ENCODE results near the gene PICALM. TPM values are rescaled to one million over a fixed set of nuclear protein-coding genes. Genes with fewer than 3 reads are reported as not detected.

PICALM gene
- total and polyA plus RNA-seq, 2 of the 8 experiments (the other 6 are each of a cell fraction or from before 2014, with no cell fraction given) = 69.4 to 71.3 TPM

DNA sequence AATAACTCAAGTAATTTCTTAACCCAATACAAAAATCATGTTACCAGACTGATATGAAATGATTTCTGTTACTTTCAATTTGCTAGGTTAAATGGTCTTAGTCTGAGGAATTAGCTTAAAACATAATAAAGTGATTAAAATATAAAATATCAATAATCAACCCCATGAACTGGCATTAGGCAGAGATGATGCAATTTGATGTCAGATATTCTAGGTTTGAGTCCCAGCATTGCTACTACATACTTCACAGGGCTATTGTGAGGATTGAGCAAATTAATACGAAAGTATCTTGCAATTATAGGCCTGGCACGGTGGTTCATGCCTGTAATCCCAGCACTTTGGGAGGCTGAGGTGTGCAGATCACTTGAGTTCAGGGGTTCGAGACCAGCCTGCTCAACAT is 66.5 kb downstream of the PICALM start:
- peaks cover 0 to 2% of the 10 kb centered on the region in 2 experiments for H4K20me1 ChIP-seq (replicated peaks in 1 of 2; ENCODE audit: control insufficient read depth in 1 of 2, insufficient read depth in 2 of 2, low read length in 2 of 2)
- WGBS, 2 experiments (ENCODE audit: extremely low coverage in 1 of 2, insufficient coverage in 1 of 2, insufficient read length in 1 of 2, insufficient replicate concordance in 2 of 2, low coverage in 1 of 2, low lambda C conversion rate in 2 of 2, missing lambda C conversion rate in 1 of 2) = 96% methylated on average over 3 of the region's 3 CpGs; no CpG with 5 or more reads in 1 of the 2 experiments
- TF ChIP-seq RAD21 (IDR thresholded peaks at IDR 0.05 in 1 of 2, conservative IDR thresholded peaks at IDR 0.05 in 1 of 2; ENCODE audit: low read depth in 2 of 2, low read length in 2 of 2) (no peak), TBP (IDR thresholded peaks at IDR 0.05; ENCODE audit: low read depth, low read length) (no peak), HDAC6 (IDR thresholded peaks at IDR 0.05; ENCODE audit: low read depth, low read length) (no peak), SRF (IDR thresholded peaks at IDR 0.05; ENCODE audit: low read depth, low read length) (no peak), RFX5 (IDR thresholded peaks at IDR 0.05; ENCODE audit: borderline replicate concordance, low read depth, low read length) (no peak), GABPA (IDR thresholded peaks at IDR 0.05; ENCODE audit: borderline replicate concordance, insufficient read depth, low read length) (no peak), POU5F1 (IDR thresholded peaks at IDR 0.05; ENCODE audit: low read depth, low read length) (no peak), BRCA1 (IDR thresholded peaks at IDR 0.05; ENCODE audit: low read depth, low read length) (no peak), GTF2F1 (IDR thresholded peaks at IDR 0.05; ENCODE audit: borderline replicate concordance, low read depth, low read length) (no peak), CHD2 (IDR thresholded peaks at IDR 0.05; ENCODE audit: low read length) (no peak), CBX5 (IDR thresholded peaks at IDR 0.05; ENCODE audit: low read depth, low read length) (no peak), KDM5A (IDR thresholded peaks at IDR 0.05; ENCODE audit: low read length) (no peak), TAF7 (optimal IDR thresholded peaks at IDR 0.05; ENCODE audit: borderline replicate concordance, low read depth, low read length) (no peak), JUN (IDR thresholded peaks at IDR 0.05; ENCODE audit: low read depth, low read length) (no peak), TAF1 (IDR thresholded peaks at IDR 0.05; ENCODE audit: low read depth, low read length) (no peak)
- TF ChIP-seq, protein P1, sequence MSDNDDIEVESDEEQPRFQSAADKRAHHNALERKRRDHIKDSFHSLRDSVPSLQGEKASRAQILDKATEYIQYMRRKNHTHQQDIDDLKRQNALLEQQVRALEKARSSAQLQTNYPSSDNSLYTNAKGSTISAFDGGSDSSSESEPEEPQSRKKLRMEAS (IDR thresholded peaks at IDR 0.05) = no peak

More for the DNA sequence above, 66.5 kb downstream of the PICALM start:
- peaks cover 0 to 54% (median 15%) of the 10 kb centered on the region in 4 experiments; a peak in 6 of 8 replicates for H3K36me3 ChIP-seq (ENCODE audit: control insufficient read depth in 2 of 4, insufficient read depth in 4 of 4, low read length in 3 of 4)
- H3K79me2 ChIP-seq (ENCODE audit: control insufficient read depth in 1 of 2, insufficient read depth in 2 of 2, low read length in 2 of 2) = no peaks in the 10 kb centered on the region
- no peaks in the 10 kb centered on the region for H3K9me3 ChIP-seq (ENCODE audit: insufficient read depth in 2 of 2, low read depth in 1 of 2, low read length in 1 of 2)
- H4K8ac ChIP-seq (ENCODE audit: extremely low read depth, insufficient read depth, low read length) = no peak overlapping the region
- no peak overlapping the region for H2BK12ac ChIP-seq (ENCODE audit: low read depth, low read length)
- no peak overlapping the region for H3K9ac ChIP-seq (replicated peaks in 1 of 4; ENCODE audit: extremely low read depth in 1 of 4, low read depth in 3 of 4, low read length in 3 of 4)
- H3K4me1 ChIP-seq (replicated peaks in 1 of 4; ENCODE audit: control insufficient read depth in 3 of 4, insufficient read depth in 4 of 4, low read length in 3 of 4) = no peaks in the 10 kb centered on the region
- no peak overlapping the region for H4K91ac ChIP-seq (replicated peaks; ENCODE audit: insufficient read length, low read length)
- no peak overlapping the region for H2AK5ac ChIP-seq (ENCODE audit: low read depth, low read length)
- no peak overlapping the region for H2BK5ac ChIP-seq (ENCODE audit: low read depth, low read length)
- ChIA-PET POLR2A (ENCODE audit: partially characterized antibody) (no interaction called here), CTCF (ENCODE audit: partially characterized antibody) (no interaction called here)
- H3K23me2 ChIP-seq (ENCODE audit: low read depth, low read length) = no peaks in the 10 kb centered on the region
- H3K4ac ChIP-seq (replicated peaks; ENCODE audit: insufficient read length, low read depth, low read length) = no peak overlapping the region
- no peak overlapping the region for H2AFZ ChIP-seq (ENCODE audit: low read length)
- DNase-seq (ENCODE audit: low read depth in 1 of 2, low spot score in 2 of 2) (no peak), FAIRE-seq (no peak)
- no peak overlapping the region for H3K4me2 ChIP-seq (ENCODE audit: insufficient read depth in 1 of 2, low read depth in 2 of 2, low read length in 2 of 2)
- no peak overlapping the region for H2BK15ac ChIP-seq (ENCODE audit: low read length)
- no peaks in the 10 kb centered on the region for H3K79me1 ChIP-seq (ENCODE audit: low read depth, low read length)
- H3K14ac ChIP-seq (ENCODE audit: insufficient read length) = no peak overlapping the region
- no peak overlapping the region for H3K27ac ChIP-seq (ENCODE audit: low read depth, low read length)
- no peak overlapping the region for H2BK20ac ChIP-seq (ENCODE audit: low read length)
- no peak overlapping the region for H3K23ac ChIP-seq (ENCODE audit: insufficient read length)
- H2BK120ac ChIP-seq (replicated peaks; ENCODE audit: low read depth, low read length) = no peak overlapping the region
- no peak overlapping the region for H3K18ac ChIP-seq (ENCODE audit: extremely low read depth, low read length)
- no peaks in the 10 kb centered on the region for H3K27me3 ChIP-seq (replicated peaks in 1 of 4; ENCODE audit: control insufficient read depth in 3 of 4, extremely low read depth in 1 of 4, insufficient read depth in 3 of 4, low read length in 3 of 4)
- no peak overlapping the region for H3K56ac ChIP-seq (replicated peaks; ENCODE audit: insufficient read length, low read depth, low read length)
- H4K5ac ChIP-seq (ENCODE audit: insufficient read length, low read depth, low read length) = no peak overlapping the region
- no peak overlapping the region for H3K4me3 ChIP-seq (ENCODE audit: extremely low read depth in 1 of 4, insufficient read depth in 2 of 4, low read depth in 3 of 4, low read length in 4 of 4)

All from H1 (cell line).